GM18508 (cell line): ENCODE data around the gene RASA3.
"Not testable (repeated sequence)": the region's sequence is repeated elsewhere in the genome, so short reads cannot be mapped to it uniquely, and the experiment has no call there.

Source experiments
- ATAC-seq: cut with Tn5 transposase; IDR thresholded peaks from one replicate; pipeline ENCODE4 v1.9.1; 2021; ENCODE audit warnings: moderate number of reproducible peaks; ENCODE audit not compliant: insufficient read depth, unreplicated experiment

Gene RASA3

GRCh38 chr13:114102521-114103288, 29.7 kb downstream of the RASA3 start:
- ATAC-seq, result no peak

DNA sequence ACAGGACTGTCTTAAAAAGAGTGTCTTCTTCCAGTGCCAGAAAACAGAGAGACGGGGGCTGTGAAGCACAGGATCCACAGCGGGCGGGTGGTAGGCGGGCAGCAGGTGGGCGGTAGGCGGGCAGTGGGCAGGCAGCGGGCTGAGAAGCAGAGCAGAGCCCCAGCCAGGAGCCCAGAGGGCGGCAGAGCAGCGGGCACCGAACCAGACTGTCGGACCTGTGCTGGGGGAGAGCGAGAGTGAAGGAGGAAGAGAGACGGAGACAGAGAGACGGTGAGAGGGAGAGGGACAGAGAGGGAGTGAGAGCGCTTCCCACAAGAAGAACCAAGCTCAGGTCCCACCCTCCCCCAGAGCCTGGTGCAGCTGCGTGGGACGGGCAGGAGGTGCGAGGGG, 30.3 kb downstream of the RASA3 start:
- no peak for ATAC-seq

- no peak for ATAC-seq
Observed at GRCh38 chr13:114101358-114102130, 30.9 kb downstream of the RASA3 start.

GRCh38 chr13:114100446-114101357, 31.7 kb downstream of the RASA3 start:
- no peak for ATAC-seq

DNA sequence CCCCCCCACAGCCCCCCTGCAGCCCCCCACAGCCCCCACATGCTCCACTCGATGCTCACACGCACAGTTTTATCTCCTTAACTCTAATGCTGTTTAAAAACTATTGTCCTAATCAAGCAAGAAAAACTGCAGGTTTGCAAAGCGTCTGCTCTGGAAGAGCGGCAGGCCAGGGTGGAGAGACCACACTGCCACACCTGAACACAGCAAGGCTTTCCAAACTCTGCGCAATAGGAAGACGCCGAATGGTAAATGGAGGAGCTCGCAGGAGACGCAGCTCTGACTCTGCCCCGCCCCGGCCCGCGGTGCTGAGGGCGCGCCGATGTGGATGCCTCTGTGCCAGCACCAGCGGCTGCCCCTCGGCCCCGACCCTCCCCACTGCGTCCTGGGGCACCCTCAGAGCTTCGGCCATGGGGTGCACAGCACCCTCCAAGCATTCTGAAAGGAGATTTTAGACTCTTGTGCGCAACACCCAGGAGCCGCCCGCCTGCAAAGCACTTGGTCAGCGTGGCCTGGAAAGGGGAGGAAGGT, 32.4 kb downstream of the RASA3 start:
- no peak for ATAC-seq

DNA sequence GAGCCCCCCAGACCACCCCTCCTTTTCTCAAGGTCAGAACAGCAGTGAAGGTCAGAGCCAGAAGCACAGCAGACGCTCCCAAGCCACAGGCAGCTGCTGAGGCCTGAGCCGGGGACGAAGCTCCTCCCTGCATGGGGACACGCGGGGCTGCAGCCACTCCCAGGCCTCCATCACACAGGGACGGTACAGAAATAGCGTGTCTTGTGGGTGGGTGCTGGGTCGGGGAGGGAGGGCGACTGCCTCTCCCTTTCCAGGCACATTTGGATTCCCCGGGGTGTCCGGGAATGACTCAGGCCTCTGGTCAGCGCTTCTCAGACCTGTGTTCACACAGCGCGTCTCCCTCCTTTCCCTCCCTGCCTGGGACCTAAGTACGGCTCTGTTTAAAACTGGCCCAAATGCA, 33.2 kb downstream of the RASA3 start:
- no peak for ATAC-seq

DNA sequence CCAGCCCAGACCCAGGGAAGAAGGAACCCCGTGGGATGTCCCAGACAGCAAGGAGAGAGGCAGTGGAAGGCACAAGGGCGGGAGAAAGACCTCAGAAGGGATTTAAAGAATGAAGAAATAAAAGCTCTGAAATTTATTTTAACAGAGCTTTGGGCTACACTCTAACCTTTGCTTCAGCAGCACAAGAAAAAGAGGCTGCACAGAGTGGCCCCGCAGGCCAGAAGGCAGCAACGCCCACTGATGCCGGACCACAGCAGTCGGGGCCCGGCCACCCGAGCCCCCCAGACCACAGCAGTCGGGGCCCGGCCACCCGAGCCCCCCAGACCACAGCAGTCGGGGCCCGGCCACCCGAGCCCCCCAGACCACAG, 33.8 kb downstream of the RASA3 start:
- not testable (repeated sequence) for ATAC-seq

- ATAC-seq, result no peak
Observed at GRCh38 chr13:114097893-114098688, 34.3 kb downstream of the RASA3 start.

- ATAC-seq, result no peak
Observed at GRCh38 chr13:114097212-114097892, 35.1 kb downstream of the RASA3 start.

DNA sequence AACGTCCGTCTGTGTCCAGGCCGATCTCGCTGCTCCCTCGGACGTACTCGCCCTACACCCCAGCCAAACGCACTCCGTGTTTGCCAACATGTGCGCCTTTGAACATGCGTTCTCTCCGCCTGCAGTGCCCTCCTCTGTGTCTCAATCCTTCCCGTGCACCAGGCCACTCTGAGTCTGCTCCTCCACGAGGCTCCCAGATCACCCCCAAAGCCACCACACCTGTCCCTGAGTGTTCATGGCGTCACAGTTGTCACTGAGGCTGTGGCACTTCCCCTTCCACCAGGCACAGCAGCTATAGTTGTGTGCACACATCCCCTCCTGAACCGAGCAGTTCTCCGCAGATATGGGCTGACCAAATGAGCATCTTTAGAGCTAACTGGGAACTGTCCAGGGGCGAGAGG, 35.6 kb downstream of the RASA3 start:
- no peak for ATAC-seq

GRCh38 chr13:114096031-114096485, 36.4 kb downstream of the RASA3 start:
- ATAC-seq, result no peak

GRCh38 chr13:114095486-114095885, 36.9 kb downstream of the RASA3 start:
- ATAC-seq, result no peak

DNA sequence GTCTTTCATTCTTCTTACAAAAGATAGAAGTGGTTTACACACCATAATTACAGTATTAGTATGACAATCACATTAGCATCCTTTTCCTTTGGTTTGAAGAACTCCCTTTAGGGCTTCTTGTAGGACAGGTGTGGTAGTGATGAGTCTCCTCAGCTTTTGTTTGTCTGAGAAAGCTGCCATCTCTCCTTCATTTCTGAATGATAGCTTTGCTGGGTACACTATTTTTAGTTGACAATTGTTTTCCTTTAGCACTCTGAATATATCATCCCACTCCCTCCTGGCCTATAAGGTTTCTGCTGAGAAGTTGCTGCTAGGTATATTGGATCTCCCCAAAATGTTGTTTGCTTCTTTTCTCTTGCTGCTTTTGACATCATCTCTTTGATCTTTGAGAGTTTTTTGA, 39.3 kb downstream of the RASA3 start:
- no peak for ATAC-seq

DNA sequence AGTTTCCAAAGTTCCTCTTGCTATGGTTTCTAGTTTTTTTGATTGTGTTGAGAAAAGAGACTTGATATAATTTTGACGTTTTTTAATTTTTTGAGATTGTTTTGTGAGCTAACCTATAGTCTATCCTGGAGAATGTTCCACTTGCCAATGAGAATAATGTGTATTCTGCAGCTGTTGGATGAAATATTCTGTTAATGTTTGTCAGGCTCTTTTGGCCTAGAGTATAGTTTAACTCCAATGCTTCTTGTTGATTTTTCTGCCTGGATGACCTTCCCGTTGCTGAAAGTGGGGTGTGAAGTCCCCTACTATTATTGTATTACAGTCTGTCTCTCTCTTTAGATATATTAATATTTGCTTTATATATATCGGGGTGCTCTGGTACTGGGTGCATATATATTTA, 40.0 kb downstream of the RASA3 start:
- no peak for ATAC-seq

DNA sequence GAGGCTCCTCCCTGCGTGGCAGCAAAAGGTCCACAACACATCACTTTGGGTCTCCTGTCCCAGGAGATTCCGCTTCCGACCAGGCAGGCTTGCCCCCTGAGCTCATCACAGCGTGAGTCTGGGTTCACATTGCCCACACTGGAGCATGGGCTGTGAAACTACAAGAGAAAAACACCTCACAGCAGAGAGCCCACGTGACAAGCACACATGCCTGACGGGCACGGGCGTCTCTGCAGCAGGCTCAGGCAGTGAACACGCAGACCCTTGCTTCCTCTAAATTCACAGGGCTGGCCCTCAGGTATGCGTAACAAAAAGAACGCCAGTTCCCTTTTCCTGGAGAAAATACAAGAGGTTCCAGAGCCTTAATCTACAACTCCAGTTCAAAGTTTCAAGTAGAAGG, 41.9 kb downstream of the RASA3 start:
- no peak for ATAC-seq

GRCh38 chr13:114089751-114090400, 42.5 kb downstream of the RASA3 start:
- ATAC-seq, result no peak

- ATAC-seq, result no peak
Observed at GRCh38 chr13:114089341-114089740, 43.1 kb downstream of the RASA3 start.

GRCh38 chr13:114088863-114089262, 43.6 kb downstream of the RASA3 start:
- no peak for ATAC-seq

DNA sequence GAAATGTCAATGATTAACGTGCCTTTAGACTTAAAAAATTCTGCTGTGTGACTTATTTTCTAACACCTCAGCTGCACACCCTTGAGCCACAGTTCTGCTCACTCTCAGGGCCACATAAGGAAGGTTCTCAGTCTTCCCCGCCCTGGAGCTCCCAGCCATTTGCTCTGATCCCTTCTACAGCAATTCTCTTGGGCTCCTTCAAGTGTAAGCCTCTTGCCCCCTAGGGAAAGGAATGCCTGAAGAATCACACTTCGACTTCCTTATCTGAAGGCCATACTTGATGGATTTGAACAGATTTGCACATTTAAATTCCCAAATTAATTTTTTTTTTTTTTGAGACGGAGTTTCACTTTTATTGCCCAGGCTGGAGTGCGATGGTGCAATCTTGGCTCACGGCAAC, 44.2 kb downstream of the RASA3 start:
- no peak for ATAC-seq
